Measurements from ENCODE around the gene GLIS1. TPM values are rescaled to one million over a fixed set of nuclear protein-coding genes. Genes with fewer than 3 reads are reported as not detected.

Gene GLIS1
- total RNA-seq, 1 experiment from 2014 or later, result 0.13 TPM

DNA sequence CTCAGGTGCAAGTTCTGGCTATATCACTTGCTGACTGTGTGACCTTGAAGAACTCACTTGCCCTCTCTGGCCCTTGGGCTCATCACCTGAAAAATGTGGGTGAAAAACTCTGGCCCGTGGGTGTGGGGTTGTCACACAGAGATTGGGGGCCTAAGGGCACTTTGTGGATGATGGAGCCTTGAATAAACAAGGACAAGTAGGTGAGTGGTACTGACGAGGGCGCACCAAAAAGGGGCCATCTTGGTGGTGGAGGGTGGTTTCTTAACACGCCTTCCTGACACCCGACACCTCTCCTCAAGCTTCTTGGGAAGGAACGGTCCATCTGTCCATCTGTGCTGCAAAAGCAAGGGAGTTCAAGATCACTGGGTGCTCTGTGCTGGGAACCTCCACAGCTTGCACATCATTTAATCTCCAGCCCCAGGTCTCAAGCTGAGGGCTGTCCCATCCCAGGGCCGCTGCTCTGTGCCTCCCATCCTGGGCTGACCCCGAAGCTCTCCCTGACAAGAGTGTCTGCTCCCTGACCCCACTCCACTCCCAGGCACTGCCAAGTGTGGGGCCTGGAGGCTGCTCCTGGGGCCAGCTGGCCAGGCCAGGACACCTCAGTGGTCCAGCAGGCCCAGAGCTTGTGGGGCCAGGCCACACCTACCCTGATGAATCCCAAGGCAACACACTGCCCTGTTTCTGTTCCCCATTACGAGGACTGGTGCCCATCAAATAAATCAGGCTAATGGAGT, 97.3 kb downstream of the GLIS1 start:
- no peaks in the 10 kb centered on the region for H3K4me1 ChIP-seq (ENCODE audit: insufficient read depth, low read length, poor library complexity, severe bottlenecking)
- intact Hi-C loops (cut with micrococcal nuclease; ENCODE audit: unreplicated experiment), result no loop called here
- BruUV-seq (replicated peaks), result no TSS peak
- no peak overlapping the region for H3K27ac ChIP-seq (ENCODE audit: low read depth, low read length, poor library complexity, severe bottlenecking)
- no peaks in the 10 kb centered on the region for H3K27me3 ChIP-seq (replicated peaks; ENCODE audit: insufficient read depth, low read depth, low read length, poor library complexity)
- ChIA-PET POLR2A (ENCODE audit: low non-redundant PET) (interaction anchor here (0.6 kb wide), 1 partner anchor 1406 kb away, joined by 3 read pairs; no protein-coding TSS in a partner anchor), CTCF (no interaction called here)
- no peaks in the 10 kb centered on the region for H3K9me3 ChIP-seq (ENCODE audit: low read depth, low read length, poor library complexity, severe bottlenecking)
- DNase-seq (ENCODE audit: low spot score), result no peak
- H3K36me3 ChIP-seq (ENCODE audit: insufficient read depth, low read length, poor library complexity, severe bottlenecking), result no peaks in the 10 kb centered on the region
- H3K4me3 ChIP-seq (ENCODE audit: low read depth, low read length, poor library complexity, severe bottlenecking), result no peak overlapping the region
- no peak for TF ChIP-seq EZH2 (IDR thresholded peaks at IDR 0.05; ENCODE audit: borderline replicate concordance, low read depth, low read length, poor library complexity, severe bottlenecking)
- TF ChIP-seq, protein P1, sequence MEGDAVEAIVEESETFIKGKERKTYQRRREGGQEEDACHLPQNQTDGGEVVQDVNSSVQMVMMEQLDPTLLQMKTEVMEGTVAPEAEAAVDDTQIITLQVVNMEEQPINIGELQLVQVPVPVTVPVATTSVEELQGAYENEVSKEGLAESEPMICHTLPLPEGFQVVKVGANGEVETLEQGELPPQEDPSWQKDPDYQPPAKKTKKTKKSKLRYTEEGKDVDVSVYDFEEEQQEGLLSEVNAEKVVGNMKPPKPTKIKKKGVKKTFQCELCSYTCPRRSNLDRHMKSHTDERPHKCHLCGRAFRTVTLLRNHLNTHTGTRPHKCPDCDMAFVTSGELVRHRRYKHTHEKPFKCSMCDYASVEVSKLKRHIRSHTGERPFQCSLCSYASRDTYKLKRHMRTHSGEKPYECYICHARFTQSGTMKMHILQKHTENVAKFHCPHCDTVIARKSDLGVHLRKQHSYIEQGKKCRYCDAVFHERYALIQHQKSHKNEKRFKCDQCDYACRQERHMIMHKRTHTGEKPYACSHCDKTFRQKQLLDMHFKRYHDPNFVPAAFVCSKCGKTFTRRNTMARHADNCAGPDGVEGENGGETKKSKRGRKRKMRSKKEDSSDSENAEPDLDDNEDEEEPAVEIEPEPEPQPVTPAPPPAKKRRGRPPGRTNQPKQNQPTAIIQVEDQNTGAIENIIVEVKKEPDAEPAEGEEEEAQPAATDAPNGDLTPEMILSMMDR (conservative IDR thresholded peaks at IDR 0.05; ENCODE audit: low read depth, low read length), result no peak

GRCh38 chr1:53640701-53641075, 98.3 kb downstream of the GLIS1 start:
- H3K4me1 ChIP-seq (ENCODE audit: insufficient read depth, low read length, poor library complexity, severe bottlenecking), result no peaks in the 10 kb centered on the region
- no peaks in the 10 kb centered on the region for H3K27me3 ChIP-seq (replicated peaks; ENCODE audit: insufficient read depth, low read depth, low read length, poor library complexity)
- no peak overlapping the region for H3K27ac ChIP-seq (ENCODE audit: low read depth, low read length, poor library complexity, severe bottlenecking)
- ChIA-PET CTCF (no interaction called here), POLR2A (ENCODE audit: low non-redundant PET) (no interaction called here)
- no peaks in the 10 kb centered on the region for H3K36me3 ChIP-seq (ENCODE audit: insufficient read depth, low read length, poor library complexity, severe bottlenecking)
- DNase-seq (ENCODE audit: low spot score), result no peak
- no peak overlapping the region for H3K4me3 ChIP-seq (ENCODE audit: low read depth, low read length, poor library complexity, severe bottlenecking)
- H3K9me3 ChIP-seq (ENCODE audit: low read depth, low read length, poor library complexity, severe bottlenecking), result no peaks in the 10 kb centered on the region
- intact Hi-C loops (cut with micrococcal nuclease; ENCODE audit: unreplicated experiment), result no loop called here
- BruUV-seq (replicated peaks), result no TSS peak
- TF ChIP-seq EZH2 (IDR thresholded peaks at IDR 0.05; ENCODE audit: borderline replicate concordance, low read depth, low read length, poor library complexity, severe bottlenecking), result no peak
- TF ChIP-seq, protein P1 (conservative IDR thresholded peaks at IDR 0.05; ENCODE audit: low read depth, low read length), result no peak

DNA sequence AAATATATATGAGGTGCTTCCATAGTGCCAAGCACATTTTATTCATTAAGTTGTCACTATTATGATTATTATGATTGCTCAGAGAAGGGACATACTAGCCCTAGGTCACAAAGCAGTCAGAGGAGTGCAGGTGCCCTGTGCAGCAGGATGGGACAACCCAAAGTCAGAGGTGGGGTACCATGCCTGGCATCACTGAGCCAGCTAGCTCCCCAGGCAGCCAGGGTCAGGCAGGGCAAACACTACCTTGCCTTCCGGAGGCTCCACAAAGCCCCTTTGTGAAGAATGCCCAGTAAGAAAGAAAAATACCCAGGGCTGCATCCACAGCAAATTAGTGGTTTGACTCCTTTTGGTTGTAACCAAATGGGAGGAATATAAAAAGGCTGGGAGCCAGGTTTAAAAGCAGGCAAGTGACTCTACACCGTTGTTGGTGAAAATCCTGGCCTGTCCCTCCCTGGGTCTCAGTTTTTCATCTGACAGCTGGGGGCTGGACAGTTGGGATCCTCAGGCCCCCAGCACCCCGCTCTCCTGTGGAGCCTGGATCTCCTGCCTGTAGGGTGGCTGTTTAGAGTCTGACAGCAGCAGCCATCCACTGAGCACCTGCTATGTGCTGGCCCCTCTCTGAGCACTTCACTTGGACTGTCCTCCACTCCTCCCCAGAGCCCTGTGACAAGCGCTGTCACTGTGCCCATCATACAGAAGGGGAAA, 98.8 kb downstream of the GLIS1 start:
- CTCF ChIA-PET, result no interaction called here
- BruUV-seq (replicated peaks), result no TSS peak
- intact Hi-C loops (cut with micrococcal nuclease; ENCODE audit: unreplicated experiment), result no loop called here
- H3K4me3 ChIP-seq (ENCODE audit: low read depth, low read length, poor library complexity, severe bottlenecking), result no peak overlapping the region
- H3K4me1 ChIP-seq (ENCODE audit: insufficient read depth, low read length, poor library complexity, severe bottlenecking), result no peaks in the 10 kb centered on the region
- H3K27me3 ChIP-seq (replicated peaks; ENCODE audit: insufficient read depth, low read depth, low read length, poor library complexity), result no peaks in the 10 kb centered on the region
- H3K9me3 ChIP-seq (ENCODE audit: low read depth, low read length, poor library complexity, severe bottlenecking), result no peaks in the 10 kb centered on the region
- POLR2A ChIA-PET (ENCODE audit: low non-redundant PET), result no interaction called here
- no peaks in the 10 kb centered on the region for H3K36me3 ChIP-seq (ENCODE audit: insufficient read depth, low read length, poor library complexity, severe bottlenecking)
- no peak for TF ChIP-seq EZH2 (IDR thresholded peaks at IDR 0.05; ENCODE audit: borderline replicate concordance, low read depth, low read length, poor library complexity, severe bottlenecking)
- TF ChIP-seq, protein P1 (conservative IDR thresholded peaks at IDR 0.05; ENCODE audit: low read depth, low read length), result no peak
- DNase-seq (ENCODE audit: low spot score), result no peak
- no peak overlapping the region for H3K27ac ChIP-seq (ENCODE audit: low read depth, low read length, poor library complexity, severe bottlenecking)

All from A673 (cell line).